Fibroblast of upper back skin (primary cell): ENCODE data around the gene MSH3.

ENCODE experiments used
- DNase-seq: peaks from one replicate; pipeline ENCODE4 v3.0.0-alpha.2; 2013

The MSH3 gene

DNA sequence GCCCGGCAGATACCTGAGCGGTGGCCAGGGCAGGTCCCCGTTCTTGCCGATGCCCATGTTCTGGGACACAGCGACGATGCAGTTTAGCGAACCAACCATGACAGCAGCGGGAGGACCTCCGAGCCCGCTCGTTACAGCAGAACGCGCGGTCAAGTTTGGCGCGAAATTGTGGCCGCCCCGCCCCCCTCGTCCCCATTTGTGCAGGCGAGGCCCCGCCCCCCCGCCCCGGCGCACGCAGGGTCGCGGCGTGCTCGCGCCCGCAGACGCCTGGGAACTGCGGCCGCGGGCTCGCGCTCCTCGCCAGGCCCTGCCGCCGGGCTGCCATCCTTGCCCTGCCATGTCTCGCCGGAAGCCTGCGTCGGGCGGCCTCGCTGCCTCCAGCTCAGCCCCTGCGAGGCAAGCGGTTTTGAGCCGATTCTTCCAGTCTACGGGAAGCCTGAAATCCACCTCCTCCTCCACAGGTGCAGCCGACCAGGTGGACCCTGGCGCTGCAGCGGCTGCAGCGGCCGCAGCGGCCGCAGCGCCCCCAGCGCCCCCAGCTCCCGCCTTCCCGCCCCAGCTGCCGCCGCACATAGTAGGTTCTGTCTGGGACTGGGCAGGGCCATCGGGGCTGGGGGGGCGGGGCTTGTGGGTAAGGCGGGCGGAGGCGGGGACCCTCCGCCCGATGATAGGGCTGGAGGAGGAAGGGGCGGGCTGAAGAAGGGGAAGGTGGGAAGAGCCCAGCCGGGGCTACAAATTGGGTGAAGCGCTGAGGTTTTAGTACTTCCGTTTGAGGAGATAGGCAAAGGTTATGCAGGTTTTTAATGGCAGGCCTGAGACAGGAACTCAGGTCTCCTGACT is at the start of gene MSH3, which contains the start of gene DHFR:
Gene MSH3, plus strand, starts transcription at position 262 of the 840 bp plus-strand sequence. Its CDS starts 76 bp downstream, at position 338.
Gene DHFR, minus strand, starts transcription at position 593 of the 840 bp plus-strand sequence. Its CDS starts 494 bp downstream, at position 99.
- DNase-seq: peak; percentile 90

DNA sequence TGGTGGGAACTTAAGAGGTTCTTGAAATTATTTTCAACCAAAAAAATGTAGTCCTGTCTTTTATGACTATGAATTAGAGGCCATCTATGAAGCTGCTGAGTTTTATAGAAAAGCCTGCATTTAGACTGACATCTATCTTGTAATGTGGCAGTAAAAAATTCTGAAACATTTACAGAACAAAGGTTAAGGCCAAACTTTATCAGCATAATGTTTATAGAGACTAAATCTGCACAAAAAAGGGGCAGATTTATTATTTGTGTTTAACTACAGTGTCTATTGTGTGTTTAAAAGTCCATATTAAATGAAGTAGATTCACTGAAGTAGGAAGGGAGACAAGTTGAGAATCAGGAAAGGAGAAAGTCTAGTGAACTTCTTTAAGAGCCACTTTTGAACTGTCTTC is 47.1 kb upstream of the MSH3 start:
- no peak for DNase-seq

DNA sequence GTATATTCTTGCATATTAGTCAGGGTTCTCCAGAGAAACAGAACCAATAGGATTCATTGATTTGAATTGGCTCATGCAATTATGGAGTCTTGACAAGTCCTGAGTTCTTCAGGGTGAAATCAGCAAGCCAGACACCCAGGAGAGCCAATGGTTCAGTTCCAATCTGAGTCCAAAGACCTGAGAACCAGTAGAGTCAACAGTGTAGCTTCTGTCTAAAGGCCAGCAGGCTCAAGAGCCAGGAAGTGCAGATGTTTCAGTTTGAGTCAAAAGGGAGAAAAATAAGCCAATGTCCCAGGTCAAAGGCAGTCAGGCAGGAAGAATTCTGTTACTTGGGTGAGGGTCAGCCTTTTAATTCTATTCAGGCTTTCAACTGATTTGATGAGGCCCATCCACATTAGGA is 46.6 kb upstream of the MSH3 start:
- no peak for DNase-seq

DNA sequence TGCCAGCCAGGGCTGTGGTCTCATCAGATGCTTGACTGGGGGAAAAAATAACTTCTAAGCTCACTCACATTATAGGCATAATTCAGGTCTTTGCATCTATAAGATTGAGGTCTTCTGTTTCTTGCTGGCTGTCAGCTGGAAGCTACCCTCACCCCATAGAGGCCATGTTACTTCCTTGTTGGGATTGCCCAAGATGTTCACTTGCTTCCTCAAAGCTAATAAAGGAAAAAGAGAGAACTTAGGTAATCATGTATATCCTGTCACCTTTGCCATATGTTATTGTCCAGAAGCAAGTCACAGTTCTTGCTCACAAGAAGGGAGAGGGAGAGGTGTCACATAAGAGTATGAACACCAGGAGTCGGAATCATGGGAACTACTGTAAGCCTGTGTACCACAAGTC is 45.7 kb upstream of the MSH3 start:
- no peak for DNase-seq

DNA sequence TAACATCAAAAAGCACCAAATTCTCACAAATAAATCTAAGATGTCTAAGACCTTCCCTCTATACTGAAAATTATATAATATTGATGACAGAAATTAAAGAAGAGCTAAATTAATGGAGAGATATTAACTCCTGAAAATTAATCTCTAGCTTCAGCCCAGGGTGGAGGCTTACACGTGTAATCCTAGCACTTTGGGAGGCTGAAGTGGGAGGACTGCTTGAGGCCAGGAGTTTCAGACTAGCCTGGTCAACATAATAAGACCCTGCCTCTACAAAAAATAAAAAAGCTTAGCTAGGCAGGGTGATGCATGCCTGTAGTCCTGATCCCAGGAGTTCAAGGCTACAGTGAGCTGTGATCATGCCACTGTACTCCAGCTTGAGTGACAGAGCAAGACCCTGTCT is 44.8 kb upstream of the MSH3 start:
- no peak for DNase-seq

DNA sequence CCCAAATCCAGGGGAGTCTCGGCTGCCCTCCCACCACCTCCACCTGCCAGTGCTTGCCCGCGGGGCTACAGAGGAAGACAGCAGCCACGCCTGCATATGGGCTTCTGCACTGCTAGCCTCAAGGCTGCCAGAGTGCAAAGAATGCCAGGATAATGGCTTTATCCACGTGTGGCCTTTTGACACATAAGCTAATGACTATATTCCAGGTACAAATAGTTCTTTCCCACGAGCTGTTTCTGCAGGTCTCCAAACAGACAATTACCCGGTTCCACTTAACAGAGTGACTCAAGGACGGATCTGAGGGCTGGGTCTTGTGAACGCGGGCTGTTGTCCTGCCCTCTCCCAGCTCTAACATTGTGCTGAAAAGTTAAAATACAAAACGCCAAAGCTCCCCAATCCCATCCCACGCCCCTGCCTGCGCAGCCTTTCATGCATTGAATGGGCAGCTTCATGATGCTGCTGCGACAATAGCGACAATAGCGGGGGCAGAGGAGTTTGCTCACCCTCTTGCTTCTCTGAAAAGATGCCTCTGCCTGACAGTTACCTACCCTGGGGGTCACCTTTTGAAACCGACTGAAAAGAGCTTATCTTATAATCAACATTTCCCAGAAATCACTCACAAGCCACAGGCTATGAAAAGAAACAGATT is 39.1 kb upstream of the MSH3 start:
- DNase-seq: no peak

DNA sequence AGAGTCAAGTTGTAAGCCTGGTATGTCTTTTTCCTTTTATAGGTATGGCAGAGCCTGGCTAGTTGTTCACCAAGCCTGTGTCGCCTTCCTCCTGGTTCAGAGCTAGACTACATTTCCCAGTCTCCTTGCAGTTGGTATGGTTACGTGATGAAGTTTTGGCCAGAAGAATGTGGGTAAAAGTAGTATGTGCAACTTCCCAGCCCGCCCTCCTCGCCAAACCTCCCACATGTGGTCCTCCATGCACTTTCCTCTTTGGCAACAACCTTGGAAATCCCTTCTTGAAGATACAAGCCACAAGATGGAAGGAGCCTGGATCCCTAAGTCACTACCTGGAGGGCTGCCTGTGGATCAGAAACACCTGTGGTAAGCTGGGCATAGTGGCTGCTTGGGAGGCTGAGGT is 36.0 kb upstream of the MSH3 start:
- DNase-seq: no peak

DNA sequence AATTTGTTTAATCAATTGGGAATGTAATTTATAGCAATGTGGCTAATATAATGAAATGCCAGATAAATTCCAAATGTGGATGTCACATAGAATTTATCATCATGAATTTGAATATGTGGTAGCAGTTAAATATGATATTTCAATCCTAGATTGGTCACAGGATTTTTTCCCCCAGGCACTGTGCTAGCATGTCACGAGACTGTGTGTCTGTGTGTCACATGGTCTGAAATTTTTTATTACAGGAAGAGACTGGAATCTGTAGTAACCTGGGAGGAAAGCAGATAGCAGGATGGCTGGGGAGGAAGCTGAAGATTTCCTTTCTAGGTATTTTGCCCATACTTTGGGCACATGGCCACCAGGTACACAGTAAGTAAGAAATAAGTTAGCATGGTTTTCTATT is 35.4 kb upstream of the MSH3 start:
- no peak for DNase-seq

DNA sequence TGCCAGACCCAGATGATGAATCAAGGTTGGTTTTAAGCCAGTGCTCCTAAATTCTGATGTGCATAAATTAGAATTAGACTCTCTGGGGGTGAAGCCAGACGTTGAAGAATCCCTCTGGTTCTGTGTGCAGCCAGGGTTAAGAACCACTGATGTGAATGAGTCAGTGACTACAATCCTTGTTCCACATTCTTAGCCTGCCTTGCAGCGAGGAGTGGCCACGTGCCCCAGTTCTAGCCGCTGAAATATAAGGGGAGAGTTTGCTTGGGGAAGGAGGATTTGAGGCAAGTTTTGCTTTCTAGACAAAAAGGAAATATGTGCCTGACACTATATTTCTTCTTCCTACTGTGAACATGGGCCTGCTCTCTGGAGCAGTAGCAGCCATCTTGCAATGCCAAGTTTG is 34.2 kb upstream of the MSH3 start:
- peak; percentile 46 for DNase-seq

DNA sequence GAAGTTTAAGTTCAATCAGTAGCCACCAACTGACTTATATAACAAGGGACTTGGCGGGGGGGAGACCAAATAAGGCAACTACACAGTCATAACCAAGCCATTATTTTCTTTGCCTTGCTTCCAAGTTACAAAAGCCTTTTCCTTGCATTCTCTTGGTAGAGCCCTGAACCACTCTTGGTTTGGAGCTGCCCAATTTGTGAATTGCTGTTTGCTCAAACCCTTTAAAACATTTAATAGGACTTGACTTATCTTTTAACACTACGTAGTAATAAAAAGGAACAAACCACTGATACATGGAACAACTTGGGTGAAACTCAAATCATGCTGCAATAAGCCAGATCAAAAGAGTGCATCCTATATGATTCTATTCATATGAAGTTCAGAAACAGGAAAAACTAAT is 31.7 kb upstream of the MSH3 start:
- DNase-seq: no peak

DNA sequence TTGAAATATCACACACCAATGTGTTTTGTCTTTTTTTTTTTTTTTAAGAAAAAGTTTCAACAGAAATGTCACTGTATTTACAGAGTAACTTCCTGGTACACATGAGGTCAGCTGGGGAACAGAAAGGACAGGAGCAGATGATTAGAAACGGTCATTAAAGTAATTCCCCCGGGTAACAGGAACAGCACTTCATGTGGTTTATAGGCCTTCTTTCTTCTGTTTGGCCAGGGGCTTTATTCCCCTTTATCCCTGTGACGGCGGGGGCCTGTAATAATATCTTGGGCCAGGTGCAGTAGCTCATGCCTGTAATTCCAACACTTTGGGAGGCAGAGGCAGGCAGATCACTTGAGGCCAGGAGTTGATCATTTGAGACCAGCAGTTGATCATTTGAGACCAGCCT is 30.5 kb upstream of the MSH3 start:
- no peak for DNase-seq

DNA sequence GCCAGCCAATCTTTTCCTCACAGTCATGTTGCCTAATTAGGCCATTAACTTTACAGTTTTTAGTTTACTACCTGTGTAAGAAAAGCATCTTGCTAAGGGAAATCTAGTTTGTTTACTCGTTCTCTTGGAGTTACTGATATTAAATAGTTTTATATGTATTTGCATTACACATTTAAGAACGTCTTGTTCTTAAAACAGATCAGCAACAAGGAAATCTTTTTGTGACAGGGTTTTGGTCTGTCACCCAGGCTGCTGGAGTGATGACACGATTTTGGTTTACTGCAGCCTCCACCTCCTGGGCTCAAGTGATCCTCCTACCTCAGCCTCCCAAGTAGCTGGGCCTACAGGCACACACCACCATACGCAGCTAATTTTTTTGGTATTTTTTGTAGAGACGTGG is 29.2 kb upstream of the MSH3 start:
- no peak for DNase-seq

DNA sequence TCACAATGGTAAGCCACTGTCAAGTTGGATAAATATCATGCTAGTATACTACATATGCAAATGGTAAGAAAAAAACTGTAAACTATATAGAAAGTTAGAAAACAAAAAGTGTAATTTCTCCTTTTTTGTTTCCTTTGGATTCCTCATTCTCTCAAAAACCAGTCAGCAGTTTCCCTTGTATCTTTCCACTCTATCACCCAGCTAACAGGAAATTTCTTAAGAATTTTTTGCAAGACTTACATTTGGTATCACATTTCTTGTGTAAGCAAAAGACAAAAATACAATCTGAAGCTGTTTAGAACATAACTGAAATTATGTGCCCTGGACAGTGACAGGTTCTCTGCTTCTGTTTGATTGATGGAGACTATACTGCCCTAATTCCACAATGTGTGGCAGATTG is 25.2 kb upstream of the MSH3 start:
- no peak for DNase-seq

DNA sequence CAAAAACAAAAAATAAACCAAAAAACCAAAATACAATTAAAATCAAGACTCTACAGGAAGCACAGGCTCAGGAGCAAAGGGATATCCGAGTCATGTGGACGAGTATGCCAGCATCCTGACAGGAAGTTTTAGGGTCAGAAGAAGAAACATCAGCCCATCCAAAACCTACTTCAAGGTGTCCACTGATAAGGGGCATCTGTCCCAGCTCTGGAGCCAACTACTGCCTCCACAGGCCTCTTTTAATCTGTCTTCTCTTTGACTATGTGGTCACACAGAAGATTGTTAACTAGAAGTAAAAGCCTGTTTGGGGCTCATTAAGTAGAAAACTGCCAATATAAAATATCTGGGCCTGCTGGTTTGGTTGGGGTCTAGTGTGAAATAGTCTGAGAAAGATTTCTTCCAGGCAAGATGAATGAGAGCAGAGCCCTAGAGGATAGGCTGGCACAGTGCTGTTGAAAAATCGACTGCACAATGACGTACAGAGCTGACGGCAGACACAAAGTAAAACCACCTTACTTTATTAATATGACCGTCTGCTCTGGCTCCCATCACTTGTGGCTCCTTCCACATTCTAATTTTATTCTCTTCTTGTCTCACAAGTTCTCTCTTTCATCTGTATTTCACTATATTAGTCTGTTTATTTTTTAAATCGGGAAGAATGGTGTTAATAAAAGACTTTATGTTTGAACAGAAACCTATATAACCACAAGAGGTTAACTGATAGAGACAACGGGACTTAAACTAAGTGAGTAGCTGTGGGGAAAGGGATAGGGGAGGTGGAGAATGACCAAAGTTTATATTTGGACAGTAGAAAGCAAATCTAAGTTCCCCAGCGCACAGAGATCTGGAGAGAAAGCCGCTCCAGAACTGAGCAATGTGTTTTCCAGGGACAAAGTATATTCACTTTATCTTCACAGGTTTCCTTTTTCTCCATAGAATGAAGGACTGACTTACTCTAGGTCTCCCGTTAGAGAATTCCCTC is 22.9 kb upstream of the MSH3 start:
- DNase-seq: no peak

DNA sequence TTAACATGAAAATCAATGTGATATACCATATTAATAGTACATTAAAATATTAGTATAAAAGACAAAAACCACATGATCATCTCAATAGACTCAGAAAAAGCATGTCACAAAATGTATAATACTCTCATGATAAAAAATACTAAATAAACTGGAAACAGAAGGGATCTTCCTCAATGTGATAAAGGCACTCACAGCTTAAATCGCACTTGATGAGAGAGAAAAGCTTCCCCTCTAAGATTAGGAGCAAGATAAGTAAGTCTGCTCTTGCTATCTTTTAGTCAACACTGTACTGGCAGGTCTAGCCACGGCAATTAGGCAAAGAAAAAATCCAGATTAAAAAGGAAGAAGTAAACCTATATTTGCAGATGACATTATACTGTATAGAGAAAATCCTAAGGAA is 21.8 kb upstream of the MSH3 start:
- no peak for DNase-seq

DNA sequence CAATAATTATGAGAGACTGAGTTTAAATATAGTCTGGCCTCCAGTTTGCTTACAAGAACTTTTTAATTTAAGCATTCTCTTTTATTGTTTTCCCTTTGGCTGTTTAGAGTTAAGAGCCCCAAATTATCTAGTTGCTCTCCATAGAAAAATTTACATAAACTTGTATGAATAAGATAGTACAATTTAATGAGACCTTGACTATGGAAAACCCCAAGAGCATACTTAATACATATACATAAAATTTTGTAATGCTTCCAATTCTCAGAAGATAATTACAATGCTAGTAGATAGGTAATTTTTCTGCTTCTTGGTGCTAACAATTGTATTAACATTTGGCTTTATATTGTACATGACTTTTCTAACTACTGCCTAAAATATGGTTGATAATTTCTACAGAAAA is 20.3 kb upstream of the MSH3 start:
- no peak for DNase-seq

DNA sequence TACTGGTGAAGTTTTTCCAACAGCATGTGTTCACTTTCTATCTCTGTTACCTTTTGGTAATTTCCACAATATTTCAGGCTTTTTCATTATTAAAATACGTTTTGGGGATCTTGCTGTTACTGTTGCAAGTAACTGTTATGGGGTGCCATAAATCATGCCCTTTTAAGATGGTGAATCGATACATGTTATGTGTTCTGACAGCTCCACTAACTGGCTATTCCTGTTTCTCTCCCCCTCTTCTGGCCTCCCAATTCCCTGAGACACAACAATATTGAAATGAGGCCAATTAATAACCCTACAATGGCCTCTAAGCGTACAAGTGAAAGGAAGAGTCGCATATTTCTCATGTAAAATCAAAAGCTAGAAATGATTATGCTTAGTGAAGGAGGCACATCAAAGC is 13.1 kb upstream of the MSH3 start:
- no peak for DNase-seq

DNA sequence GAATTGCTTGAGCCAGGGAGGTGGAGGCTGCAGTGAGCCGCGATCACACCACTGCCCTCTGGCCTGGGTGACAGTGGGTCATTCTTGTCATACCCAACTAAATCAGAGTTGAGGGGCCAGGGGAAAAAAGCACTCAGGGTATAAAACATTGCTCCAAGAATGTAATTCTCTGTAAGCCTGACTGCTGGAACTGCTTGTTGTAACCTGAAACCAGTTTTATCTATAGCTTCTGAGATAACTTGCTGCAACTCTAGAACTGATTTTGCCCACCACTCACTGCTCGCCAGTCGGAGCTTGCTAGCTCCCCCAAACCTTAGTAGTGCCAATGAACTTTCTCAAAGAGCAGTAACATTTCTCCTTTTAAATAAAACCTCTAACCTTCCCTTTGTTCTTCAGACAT is 9.6 kb upstream of the MSH3 start:
- no peak for DNase-seq

DNA sequence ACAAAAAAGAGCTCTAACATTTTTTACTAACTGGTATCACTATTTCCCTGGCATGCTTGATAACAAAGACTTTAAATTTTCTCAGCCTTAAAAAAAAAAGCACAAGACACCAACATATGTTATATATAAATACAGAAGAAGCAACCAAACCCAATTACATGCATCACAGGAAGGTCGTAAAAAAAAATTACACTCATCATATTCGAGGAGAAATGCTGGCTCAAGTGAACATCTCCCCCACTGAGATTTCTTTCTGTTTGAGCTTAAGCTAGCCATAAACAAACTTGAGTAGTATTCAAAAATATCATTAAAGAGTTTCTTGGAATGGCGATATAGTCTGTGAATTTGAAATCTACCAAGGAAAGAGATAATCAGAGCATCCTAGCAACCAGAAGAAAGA is 7.5 kb upstream of the MSH3 start:
- no peak for DNase-seq

DNA sequence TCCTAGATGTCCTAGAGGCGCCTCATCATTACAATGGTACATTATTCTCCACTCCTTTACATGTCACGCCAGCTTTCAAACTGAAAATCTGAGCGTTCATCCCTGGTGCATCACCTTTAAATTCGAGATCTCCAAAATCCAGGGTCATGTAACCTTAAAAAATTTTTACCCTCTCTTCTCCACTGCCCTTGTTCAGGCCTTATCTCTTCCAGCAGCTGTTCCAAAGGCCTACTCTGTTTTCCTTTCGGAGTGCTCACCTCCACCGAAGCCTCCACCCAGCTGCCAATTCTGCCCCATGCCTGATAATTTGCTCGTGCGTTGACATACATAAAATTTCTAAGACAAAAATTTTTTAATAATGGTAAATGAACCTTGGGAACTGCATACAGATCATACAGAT is 950 bp upstream of the MSH3 start:
- no peak for DNase-seq

DNA sequence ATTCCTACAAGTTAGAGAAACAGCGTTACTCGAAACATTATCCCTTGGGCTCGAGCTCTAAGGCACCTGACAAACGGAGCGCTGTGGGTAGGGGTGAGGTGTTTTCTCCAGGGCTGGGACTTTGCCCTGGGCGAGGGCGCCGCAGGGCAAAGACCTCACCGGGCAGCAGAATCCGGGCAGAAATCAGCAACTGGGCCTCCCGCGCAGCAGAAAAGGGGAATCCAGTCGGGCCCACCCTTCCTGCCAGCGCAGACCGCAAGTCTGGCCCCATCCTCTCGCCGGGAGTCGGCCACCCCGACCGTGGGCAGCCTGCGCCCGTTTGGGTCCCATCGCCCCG is 430 bp upstream of the MSH3 start:
- DNase-seq: no peak

DNA sequence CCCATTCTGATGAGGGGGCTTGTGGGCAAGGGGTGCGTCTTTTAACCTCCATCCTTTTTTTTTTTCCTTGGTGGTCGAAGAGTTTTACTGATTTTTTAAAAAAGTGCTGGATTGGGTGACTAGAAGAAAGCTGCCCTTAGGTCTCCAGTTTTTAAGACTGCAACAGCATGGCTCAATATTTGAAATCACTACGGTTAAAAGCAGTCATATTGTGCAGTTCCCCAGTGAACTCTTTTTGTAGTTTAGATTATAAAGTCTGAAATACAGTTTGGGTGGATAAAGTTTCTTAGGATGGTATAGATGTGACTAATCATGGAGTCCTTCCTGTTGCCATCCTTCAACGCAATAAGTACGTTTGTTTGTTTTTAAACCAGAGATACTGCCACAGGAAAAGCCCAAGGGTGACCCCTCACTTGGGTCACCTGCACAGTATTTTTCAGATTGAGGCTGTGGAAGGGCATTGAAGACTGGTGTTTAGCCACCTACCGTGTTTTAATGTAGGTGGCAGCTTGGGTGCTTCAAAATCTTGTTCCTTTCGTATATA is 851 bp downstream of the MSH3 start:
- no peak for DNase-seq

DNA sequence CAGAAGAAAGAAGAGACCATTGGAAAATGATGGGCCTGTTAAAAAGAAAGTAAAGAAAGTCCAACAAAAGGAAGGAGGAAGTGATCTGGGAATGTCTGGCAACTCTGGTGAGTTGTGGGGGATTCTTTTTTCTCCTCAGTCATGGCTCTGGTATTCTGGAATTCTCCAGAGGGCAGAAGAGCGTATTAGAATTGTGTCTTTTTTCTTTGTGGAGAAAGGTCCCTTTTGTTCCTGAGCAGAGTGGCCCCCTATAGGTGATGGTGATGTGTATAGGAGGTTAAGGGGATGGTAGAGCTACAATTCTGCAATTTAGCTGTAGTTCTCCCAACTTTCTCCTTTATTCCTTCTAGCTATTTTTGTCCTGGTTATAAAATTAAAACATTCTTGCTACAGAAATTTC is 2.0 kb downstream of the MSH3 start:
- peak; percentile 56 for DNase-seq
